ENCODE measurements around the gene MRPL49. TPM values are rescaled to one million over a fixed set of nuclear protein-coding genes. Genes with fewer than 3 reads are reported as not detected.

MRPL49 gene
- total and polyA plus RNA-seq, 9 of the 15 experiments (the other 6 are each of a cell fraction or from before 2014, with no cell fraction given), result 74.3 to 132 (median 91.2) TPM

DNA sequence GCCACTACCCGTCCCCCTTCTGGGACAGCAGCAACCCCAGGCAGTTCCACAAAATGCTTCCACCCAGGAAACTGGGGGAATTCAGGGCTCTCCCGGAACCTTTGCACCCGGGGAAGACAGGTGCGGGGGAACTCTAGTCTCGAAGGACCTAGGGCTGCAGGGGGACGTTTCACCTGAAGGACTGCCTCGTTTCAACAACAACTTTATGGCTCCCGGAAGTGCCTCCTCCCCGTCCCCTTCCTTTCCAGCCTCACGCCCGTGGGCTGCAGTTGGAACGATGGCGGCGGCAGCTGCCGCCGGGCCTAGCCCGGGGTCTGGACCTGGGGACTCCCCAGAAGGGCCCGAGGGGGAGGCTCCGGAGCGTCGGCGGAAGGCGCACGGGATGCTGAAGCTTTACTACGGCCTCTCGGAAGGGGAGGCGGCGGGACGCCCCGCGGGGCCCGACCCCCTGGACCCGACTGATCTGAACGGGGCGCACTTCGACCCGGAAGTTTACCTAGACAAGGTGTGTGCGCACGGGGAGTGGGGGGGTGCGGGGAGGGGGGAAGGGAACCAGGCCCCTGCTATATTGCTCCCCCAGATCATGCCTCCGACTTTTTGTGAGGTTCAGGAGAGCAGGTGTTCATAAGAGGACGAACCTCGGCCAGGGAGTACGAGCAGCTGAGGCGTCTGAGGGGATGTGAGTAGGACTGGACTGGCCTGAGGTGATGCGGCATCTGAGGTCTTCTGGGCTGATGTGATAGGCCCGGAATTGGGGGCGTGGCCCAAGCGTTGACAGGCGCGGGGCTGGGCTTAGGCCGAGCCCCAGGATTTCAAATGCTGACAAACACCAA lies 25.9 kb upstream of the MRPL49 start, which contains the start of gene VPS51 (continued):
- TF ChIP-seq, protein P1, sequence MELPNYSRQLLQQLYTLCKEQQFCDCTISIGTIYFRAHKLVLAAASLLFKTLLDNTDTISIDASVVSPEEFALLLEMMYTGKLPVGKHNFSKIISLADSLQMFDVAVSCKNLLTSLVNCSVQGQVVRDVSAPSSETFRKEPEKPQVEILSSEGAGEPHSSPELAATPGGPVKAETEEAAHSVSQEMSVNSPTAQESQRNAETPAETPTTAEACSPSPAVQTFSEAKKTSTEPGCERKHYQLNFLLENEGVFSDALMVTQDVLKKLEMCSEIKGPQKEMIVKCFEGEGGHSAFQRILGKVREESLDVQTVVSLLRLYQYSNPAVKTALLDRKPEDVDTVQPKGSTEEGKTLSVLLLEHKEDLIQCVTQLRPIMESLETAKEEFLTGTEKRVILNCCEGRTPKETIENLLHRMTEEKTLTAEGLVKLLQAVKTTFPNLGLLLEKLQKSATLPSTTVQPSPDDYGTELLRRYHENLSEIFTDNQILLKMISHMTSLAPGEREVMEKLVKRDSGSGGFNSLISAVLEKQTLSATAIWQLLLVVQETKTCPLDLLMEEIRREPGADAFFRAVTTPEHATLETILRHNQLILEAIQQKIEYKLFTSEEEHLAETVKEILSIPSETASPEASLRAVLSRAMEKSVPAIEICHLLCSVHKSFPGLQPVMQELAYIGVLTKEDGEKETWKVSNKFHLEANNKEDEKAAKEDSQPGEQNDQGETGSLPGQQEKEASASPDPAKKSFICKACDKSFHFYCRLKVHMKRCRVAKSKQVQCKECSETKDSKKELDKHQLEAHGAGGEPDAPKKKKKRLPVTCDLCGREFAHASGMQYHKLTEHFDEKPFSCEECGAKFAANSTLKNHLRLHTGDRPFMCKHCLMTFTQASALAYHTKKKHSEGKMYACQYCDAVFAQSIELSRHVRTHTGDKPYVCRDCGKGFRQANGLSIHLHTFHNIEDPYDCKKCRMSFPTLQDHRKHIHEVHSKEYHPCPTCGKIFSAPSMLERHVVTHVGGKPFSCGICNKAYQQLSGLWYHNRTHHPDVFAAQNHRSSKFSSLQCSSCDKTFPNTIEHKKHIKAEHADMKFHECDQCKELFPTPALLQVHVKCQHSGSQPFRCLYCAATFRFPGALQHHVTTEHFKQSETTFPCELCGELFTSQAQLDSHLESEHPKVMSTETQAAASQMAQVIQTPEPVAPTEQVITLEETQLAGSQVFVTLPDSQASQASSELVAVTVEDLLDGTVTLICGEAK (IDR thresholded peaks at IDR 0.05), result peak; percentile 100
- TF ChIP-seq, protein P1 (CRISPR knock-in tag; IDR thresholded peaks at IDR 0.05), result peak; percentile 100
- 0 out of 2 replicates have a peak, but pooled peaks have one; percentile 16 for TF ChIP-seq TAL1 (IDR thresholded peaks at IDR 0.05)
- TF ChIP-seq BHLHE40 (IDR thresholded peaks at IDR 0.05; ENCODE audit: low read length), result peak; percentile 72
- peak; percentile 94 to 99 for TF ChIP-seq SIX5 (IDR thresholded peaks at IDR 0.05; ENCODE audit: borderline replicate concordance in 1 of 2, insufficient read depth in 1 of 2, low read depth in 1 of 2, low read length in 2 of 2)
- TF ChIP-seq, protein P2, sequence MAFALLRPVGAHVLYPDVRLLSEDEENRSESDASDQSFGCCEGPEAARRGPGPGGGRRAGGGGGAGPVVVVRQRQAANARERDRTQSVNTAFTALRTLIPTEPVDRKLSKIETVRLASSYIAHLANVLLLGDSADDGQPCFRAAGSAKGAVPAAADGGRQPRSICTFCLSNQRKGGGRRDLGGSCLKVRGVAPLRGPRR (CRISPR knock-in tag; IDR thresholded peaks at IDR 0.05), result no peak
- TF ChIP-seq, protein P3, sequence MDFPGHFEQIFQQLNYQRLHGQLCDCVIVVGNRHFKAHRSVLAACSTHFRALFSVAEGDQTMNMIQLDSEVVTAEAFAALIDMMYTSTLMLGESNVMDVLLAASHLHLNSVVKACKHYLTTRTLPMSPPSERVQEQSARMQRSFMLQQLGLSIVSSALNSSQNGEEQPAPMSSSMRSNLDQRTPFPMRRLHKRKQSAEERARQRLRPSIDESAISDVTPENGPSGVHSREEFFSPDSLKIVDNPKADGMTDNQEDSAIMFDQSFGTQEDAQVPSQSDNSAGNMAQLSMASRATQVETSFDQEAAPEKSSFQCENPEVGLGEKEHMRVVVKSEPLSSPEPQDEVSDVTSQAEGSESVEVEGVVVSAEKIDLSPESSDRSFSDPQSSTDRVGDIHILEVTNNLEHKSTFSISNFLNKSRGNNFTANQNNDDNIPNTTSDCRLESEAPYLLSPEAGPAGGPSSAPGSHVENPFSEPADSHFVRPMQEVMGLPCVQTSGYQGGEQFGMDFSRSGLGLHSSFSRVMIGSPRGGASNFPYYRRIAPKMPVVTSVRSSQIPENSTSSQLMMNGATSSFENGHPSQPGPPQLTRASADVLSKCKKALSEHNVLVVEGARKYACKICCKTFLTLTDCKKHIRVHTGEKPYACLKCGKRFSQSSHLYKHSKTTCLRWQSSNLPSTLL (IDR thresholded peaks at IDR 0.05), result no peak
- TF ChIP-seq, protein P4, sequence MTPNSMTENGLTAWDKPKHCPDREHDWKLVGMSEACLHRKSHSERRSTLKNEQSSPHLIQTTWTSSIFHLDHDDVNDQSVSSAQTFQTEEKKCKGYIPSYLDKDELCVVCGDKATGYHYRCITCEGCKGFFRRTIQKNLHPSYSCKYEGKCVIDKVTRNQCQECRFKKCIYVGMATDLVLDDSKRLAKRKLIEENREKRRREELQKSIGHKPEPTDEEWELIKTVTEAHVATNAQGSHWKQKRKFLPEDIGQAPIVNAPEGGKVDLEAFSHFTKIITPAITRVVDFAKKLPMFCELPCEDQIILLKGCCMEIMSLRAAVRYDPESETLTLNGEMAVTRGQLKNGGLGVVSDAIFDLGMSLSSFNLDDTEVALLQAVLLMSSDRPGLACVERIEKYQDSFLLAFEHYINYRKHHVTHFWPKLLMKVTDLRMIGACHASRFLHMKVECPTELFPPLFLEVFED (CRISPR knock-in tag; conservative IDR thresholded peaks at IDR 0.05), result peak; percentile 58
- TF ChIP-seq NEUROD1 (IDR thresholded peaks at IDR 0.05; ENCODE audit: borderline replicate concordance, low read depth, low read length, partially characterized antibody), result peak; percentile 88
- peak; percentile 74 for TF ChIP-seq NFIC (IDR thresholded peaks at IDR 0.05)
- TF ChIP-seq, protein P5, sequence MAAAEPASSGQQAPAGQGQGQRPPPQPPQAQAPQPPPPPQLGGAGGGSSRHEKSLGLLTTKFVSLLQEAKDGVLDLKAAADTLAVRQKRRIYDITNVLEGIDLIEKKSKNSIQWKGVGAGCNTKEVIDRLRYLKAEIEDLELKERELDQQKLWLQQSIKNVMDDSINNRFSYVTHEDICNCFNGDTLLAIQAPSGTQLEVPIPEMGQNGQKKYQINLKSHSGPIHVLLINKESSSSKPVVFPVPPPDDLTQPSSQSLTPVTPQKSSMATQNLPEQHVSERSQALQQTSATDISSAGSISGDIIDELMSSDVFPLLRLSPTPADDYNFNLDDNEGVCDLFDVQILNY (CRISPR knock-in tag; IDR thresholded peaks at IDR 0.05), result no peak
